HG03135 (cell line): ENCODE measurements around the gene SPEM2.

Source experiments
- ATAC-seq: cut with Tn5 transposase; IDR thresholded peaks from one replicate; pipeline ENCODE4 v1.9.1; 2021; ENCODE audit warnings: mild to moderate bottlenecking, moderate library complexity; ENCODE audit not compliant: unreplicated experiment

SPEM2 gene

GRCh38 chr17:7419819-7420610 is 5.4 kb upstream of the SPEM2 start, which contains the start of gene SPEM1:
SPEM1 (plus strand) TSS chr17:7420324; CDS start chr17:7420385, 61 bp downstream.
- no peak for ATAC-seq

- no peak for ATAC-seq
Measured at GRCh38 chr17:7421186-7421585, 4.2 kb upstream of the SPEM2 start.

DNA sequence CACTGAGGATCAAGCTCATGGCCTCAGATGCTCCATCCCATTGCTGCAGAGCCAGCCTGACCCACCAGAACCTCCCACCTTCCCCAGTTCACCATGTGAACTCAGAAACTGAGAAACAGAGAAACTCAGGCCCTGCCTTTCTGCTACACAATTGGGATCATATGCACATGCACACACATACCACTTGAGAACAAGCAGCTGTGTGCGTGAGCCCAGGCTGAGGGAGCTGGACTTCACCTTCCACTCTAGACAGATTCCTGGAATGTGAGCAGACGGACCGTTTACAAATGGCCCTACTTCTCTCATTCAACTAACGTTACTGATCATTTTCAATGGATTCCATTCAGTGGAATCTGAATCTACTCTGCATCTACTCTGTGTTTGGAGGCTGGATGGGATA is 1.7 kb upstream of the SPEM2 start:
- ATAC-seq = no peak

DNA sequence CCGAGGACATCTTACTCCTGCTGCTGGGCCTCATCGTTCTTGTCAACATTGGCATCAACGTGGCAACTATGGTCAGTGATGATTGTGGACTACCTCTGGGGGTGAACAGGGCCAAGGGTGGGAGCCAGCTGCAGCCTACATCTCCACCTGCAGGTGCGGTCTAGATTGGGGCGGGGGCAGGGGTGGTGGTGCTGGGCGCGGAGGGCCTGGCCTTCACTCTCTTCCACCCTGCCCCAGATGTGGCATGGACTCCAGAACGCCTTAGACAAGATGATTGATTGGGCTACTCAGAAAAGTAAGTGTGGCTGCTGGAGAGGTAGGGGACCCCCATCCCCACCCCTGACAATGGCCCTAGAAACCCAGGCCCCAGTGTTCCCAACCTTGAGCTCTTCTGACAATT is 340 bp downstream of the SPEM2 start:
- ATAC-seq = no peak

- no peak for ATAC-seq
Measured at GRCh38 chr17:7426203-7426863, 917 bp downstream of the SPEM2 start.

DNA sequence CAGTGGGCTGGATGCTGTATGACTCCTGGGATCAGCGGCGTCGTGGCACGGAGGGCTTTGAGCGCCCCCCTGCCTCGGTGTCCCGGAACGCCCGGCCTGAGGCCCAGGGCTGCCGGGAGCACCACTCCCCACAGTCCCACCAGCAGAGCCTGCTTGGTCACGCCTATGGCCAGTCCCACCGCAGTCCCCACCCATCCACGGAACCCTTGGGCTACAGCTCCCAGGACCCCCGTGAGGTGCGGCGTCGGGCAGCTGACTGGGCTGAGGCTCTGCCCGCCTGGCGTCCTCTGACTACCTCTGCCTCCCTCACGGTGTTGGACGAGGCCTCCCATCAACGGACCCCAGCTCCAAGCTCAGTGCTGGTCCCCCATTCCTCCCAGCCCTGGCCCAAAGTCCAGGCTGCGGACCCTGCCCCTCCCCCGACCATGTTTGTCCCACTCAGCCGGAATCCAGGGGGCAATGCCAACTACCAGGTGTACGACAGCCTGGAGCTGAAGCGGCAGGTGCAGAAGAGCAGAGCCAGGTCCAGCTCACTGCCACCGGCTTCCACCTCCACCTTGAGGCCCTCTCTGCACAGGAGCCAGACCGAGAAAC is 1.6 kb downstream of the SPEM2 start:
- no peak for ATAC-seq

- ATAC-seq = no peak
Measured at GRCh38 chr17:7427549-7427948, 2.1 kb downstream of the SPEM2 start.

- ATAC-seq = no peak
Measured at GRCh38 chr17:7428557-7428956, 3.1 kb downstream of the SPEM2 start, which contains the start of gene SPEM3. SPEM3 (plus strand) TSS chr17:7428857; CDS start chr17:7428903, 46 bp downstream.

GRCh38 chr17:7429722-7430121 is 4.3 kb downstream of the SPEM2 start:
- ATAC-seq = no peak

- ATAC-seq = no peak
Measured at GRCh38 chr17:7431231-7431630, 5.8 kb downstream of the SPEM2 start.

DNA sequence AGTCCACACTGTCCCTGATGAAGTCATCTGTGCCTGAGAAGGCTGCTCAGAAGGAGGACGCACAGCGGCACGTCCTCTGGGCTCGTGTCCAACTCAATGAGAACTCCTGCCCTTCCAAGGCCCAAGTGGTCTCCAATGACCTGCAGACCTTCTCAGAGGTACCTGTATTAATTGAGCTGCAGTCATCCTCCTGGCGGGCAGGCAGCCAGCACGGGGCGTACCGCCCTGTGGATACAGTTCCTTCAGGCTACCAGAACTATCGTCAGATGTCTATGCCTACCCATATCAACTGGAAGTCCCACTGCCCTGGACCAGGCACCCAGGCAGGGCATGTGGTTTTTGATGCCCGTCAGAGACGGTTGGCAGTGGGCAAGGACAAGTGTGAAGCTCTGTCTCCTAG is 6.9 kb downstream of the SPEM2 start:
- ATAC-seq = no peak

- ATAC-seq = peak; percentile 23
Measured at GRCh38 chr17:7435676-7436555, 10.5 kb downstream of the SPEM2 start.

DNA sequence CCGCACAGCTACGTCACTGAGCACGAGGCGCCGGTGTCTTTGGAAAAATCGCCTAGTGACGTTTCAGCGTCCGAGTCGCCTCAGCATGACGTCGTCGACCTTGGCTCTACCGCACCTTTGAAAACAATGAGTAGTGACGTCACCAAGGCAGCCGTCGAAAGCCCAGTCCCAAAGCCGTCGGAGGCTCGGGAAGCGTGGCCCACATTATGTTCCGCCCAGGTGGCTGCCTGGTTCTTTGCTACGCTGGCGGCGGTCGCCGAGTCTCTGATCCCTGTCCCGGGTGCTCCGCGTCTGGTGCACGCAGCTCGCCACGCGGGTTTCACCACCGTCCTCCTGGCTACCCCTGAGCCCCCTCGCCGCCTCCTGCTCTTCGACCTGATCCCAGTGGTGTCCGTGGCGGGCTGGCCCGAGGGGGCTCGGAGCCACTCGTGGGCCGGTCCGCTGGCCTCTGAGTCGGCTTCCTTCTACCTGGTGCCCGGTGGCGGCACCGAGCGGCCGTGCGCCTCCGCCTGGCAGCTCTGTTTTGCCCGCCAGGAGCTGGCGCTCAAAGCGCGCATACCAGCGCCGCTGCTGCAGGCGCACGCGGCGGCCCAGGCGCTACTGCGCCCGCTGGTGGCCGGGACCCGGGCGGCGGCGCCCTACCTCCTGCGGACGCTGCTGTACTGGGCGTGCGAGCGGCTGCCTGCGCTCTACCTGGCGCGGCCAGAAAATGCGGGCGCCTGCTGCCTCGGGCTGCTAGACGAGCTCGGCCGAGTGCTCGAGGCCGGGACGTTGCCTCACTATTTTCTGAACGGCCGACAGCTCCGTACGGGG is 11.3 kb downstream of the SPEM2 start:
- no peak for ATAC-seq

GRCh38 chr17:7437369-7437863 is 12.0 kb downstream of the SPEM2 start:
- ATAC-seq = no peak

DNA sequence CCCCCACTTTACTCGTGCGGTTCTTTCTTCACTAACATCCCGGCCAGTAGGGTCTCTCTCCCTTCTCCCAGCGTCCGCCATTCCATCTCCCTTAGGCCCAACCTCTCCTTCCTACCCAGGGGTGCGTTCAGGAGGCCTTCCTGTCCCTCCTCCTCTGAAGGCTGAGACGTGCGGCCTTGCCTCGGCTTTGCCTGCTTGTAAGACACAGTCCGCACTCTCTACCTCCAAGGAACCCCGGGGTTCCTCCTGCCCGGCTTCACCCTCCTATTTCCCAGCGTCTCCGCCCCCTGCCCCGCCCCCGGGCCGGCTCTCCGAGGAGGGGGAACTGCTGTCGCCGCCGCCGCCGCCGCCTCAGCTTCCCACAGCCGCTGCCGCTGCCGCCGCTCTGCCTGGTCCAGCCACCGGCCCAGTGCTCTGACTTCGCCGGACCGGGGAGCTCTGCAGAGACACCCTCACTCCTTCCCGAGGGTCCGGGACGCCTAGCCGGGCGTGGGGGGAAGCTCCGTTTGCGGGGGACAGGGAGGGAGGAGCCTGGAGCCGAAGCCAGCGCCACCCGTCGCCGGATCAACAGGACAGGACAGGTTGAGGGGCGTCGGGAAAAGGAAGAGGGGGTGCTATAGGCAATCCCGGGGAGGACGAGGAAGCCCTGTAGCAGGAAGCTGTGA is 12.7 kb downstream of the SPEM2 start:
- no peak for ATAC-seq

GRCh38 chr17:7438656-7439460 is 13.4 kb downstream of the SPEM2 start:
- ATAC-seq = no peak

GRCh38 chr17:7439462-7440112 is 14.2 kb downstream of the SPEM2 start, which contains the start of gene FGF11:
FGF11 (plus strand) TSS chr17:7439512; CDS start chr17:7439621, 109 bp downstream.
- no peak for ATAC-seq
